OCI-LY1 (cell line): ENCODE data around the gene TMEM178B.
"Not testable (repeated sequence)": the region's sequence is repeated elsewhere in the genome, so short reads cannot be mapped to it uniquely, and the experiment has no call there.

Source experiments
- H2AFZ ChIP-seq: fragments of 200-600 bp; sonication (generic), shearing (Covaris generic); 2 replicates; pipeline ENCODE4 v1.6.0; 2014; ENCODE audit warnings: antibody characterized with exemption, mild to moderate bottlenecking, low read length
- H3F3A ChIP-seq: fragments of 200-600 bp; sonication (generic), shearing (Covaris generic); 2 replicates; pipeline ENCODE4 v1.6.0; 2014; ENCODE audit warnings: mild to moderate bottlenecking, antibody characterized with exemption, low read length, moderate library complexity; ENCODE audit not compliant: insufficient read depth
- H3K27ac ChIP-seq: fragments of 200-600 bp; sonication (generic); 2 replicates; pipeline ENCODE4 v1.5.1; 2014; ENCODE audit warnings: low read length, mixed run types, mild to moderate bottlenecking, low read depth; ENCODE audit not compliant: poor library complexity, severe bottlenecking
- H3K27me3 ChIP-seq: fragments of 200-600 bp; sonication (generic); 2 replicates; pipeline ENCODE4 v1.6.0; 2014; ENCODE audit warnings: antibody characterized with exemption, mild to moderate bottlenecking, low read length, moderate library complexity; ENCODE audit not compliant: insufficient read depth
- H3K36me3 ChIP-seq: fragments of 200-600 bp; sonication (generic); 2 replicates; pipeline ENCODE4 v1.6.1; 2014; ENCODE audit warnings: mild to moderate bottlenecking, antibody characterized with exemption, low read length, moderate library complexity, mixed read lengths; ENCODE audit not compliant: insufficient read depth
- H3K4me1 ChIP-seq: fragments of 200-600 bp; sonication (generic); 2 replicates; pipeline ENCODE4 v1.5.1; 2014; ENCODE audit warnings: mild to moderate bottlenecking, low read length, moderate library complexity; ENCODE audit not compliant: insufficient read depth, severe bottlenecking
- H3K4me2 ChIP-seq: fragments of 200-600 bp; sonication (generic), shearing (Covaris generic); 2 replicates; pipeline ENCODE4 v1.6.1; 2014; ENCODE audit warnings: low read length
- H3K4me3 ChIP-seq: fragments of 200-600 bp; sonication (generic); 2 replicates; pipeline ENCODE4 v1.5.1; 2014; ENCODE audit warnings: low read length, low read depth, mild to moderate bottlenecking, mixed read lengths; ENCODE audit not compliant: poor library complexity, severe bottlenecking
- H3K79me2 ChIP-seq: fragments of 200-600 bp; shearing (Covaris generic); 2 replicates; pipeline ENCODE4 v1.6.1; 2016; ENCODE audit warnings: mixed run types, low read length, mixed read lengths; ENCODE audit not compliant: insufficient read depth
- H3K9ac ChIP-seq: fragments of 200-600 bp; sonication (generic), shearing (Covaris generic); 2 replicates; pipeline ENCODE4 v1.6.1; 2014; ENCODE audit warnings: mild to moderate bottlenecking, low read length, mixed read lengths
- H3K9me2 ChIP-seq: fragments of 200-600 bp; sonication (generic), shearing (Covaris generic); 2 replicates; pipeline ENCODE4 v1.6.1; 2014; ENCODE audit warnings: low read depth, mild to moderate bottlenecking, low read length, mixed read lengths
- H3K9me3 ChIP-seq: fragments of 200-600 bp; shearing (Covaris generic); 2 replicates; pipeline ENCODE4 v1.6.1; 2014; ENCODE audit warnings: low read length, mixed read lengths
- H4K20me1 ChIP-seq: fragments of 200-600 bp; sonication (generic), shearing (Covaris generic); 2 replicates; pipeline ENCODE4 v1.6.0; 2016; ENCODE audit warnings: mild to moderate bottlenecking, low read length; ENCODE audit not compliant: insufficient read depth
- EZH2 ChIP-seq: fragments of 200-600 bp; sonication (generic), shearing (Covaris generic); IDR thresholded peaks from 2 replicates; pipeline ENCODE4 v1.8.0; 2017; ENCODE audit warnings: borderline replicate concordance, mixed run types, mild to moderate bottlenecking, antibody characterized with exemption, low read length, moderate library complexity, mixed read lengths
- TF ChIP-seq, protein P1 (sequence below): fragments of 200-600 bp; sonication (generic), shearing (Covaris generic); IDR thresholded peaks from 2 replicates; pipeline ENCODE4 v1.5.1; 2017; ENCODE audit warnings: mild to moderate bottlenecking, antibody characterized with exemption, low read length, moderate library complexity, mixed read lengths

Gene TMEM178B

DNA sequence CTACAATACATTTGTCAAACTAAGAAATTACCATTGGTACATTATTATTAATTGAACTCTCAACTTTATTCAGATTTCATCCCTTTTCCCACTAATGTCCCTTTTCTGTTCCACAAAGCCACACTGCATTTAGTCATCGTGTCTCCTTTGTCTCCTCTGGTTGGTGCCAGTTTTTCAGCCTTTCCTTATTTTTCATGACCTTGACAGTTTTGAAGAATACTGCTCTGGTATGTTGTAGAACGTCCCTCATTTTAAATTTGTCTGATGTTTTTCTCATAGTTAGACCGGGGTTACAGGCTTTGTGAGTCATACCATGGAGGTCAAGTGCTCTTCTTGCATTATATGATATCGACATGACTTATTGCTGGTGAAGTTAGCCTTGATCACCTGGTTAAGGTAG, 304.0 kb downstream of the TMEM178B start:
- Histone ChIP-seq H3K36me3 (no peaks in the 10 kb centered on the region), H3K4me3 (no peak overlapping the region)

DNA sequence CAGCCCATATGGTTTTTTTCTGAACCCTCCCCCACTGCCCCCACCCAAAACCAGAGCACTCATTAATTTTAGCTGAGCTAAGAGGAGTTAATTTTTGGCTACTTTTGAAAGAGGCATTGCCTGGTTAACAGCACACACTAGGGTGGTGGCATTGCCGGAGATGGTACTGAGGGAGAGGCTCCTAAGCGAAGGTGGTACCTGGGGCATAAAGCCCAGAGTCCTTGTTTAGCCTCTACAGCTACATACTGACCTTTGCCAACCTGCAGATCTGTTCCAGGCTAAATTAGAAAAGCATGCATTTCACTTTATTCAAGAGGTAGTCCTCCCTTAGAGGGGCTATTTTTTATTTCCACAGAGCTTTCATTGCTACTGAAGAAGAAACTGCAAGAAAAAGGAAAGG, 304.5 kb downstream of the TMEM178B start:
- no peaks in the 10 kb centered on the region for H3K36me3 ChIP-seq
- H3K27me3 ChIP-seq: no peaks in the 10 kb centered on the region
- H3K9ac ChIP-seq: no peak overlapping the region
- H2AFZ ChIP-seq: no peak overlapping the region
- H3K9me2 ChIP-seq: no peaks in the 10 kb centered on the region
- TF ChIP-seq, protein P1, sequence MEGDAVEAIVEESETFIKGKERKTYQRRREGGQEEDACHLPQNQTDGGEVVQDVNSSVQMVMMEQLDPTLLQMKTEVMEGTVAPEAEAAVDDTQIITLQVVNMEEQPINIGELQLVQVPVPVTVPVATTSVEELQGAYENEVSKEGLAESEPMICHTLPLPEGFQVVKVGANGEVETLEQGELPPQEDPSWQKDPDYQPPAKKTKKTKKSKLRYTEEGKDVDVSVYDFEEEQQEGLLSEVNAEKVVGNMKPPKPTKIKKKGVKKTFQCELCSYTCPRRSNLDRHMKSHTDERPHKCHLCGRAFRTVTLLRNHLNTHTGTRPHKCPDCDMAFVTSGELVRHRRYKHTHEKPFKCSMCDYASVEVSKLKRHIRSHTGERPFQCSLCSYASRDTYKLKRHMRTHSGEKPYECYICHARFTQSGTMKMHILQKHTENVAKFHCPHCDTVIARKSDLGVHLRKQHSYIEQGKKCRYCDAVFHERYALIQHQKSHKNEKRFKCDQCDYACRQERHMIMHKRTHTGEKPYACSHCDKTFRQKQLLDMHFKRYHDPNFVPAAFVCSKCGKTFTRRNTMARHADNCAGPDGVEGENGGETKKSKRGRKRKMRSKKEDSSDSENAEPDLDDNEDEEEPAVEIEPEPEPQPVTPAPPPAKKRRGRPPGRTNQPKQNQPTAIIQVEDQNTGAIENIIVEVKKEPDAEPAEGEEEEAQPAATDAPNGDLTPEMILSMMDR: no peak
- no peak for TF ChIP-seq EZH2
- no peaks in the 10 kb centered on the region for H3K4me1 ChIP-seq
- H3K79me2 ChIP-seq: no peaks in the 10 kb centered on the region
- no peaks in the 10 kb centered on the region for H4K20me1 ChIP-seq
- no peaks in the 10 kb centered on the region for H3K9me3 ChIP-seq
- no peak overlapping the region for H3K27ac ChIP-seq
- no peak overlapping the region for H3K4me3 ChIP-seq
- H3F3A ChIP-seq: no peaks in the 10 kb centered on the region
- H3K4me2 ChIP-seq: no peak overlapping the region

More for the DNA sequence above, 304.0 kb downstream of the TMEM178B start:
- H3K27ac ChIP-seq: no peak overlapping the region
- TF ChIP-seq, protein P1: no peak
- TF ChIP-seq EZH2: no peak
- H3K4me2 ChIP-seq: no peak overlapping the region
- no peak overlapping the region for H3K9ac ChIP-seq
- no peaks in the 10 kb centered on the region for H3K79me2 ChIP-seq
- no peaks in the 10 kb centered on the region for H3F3A ChIP-seq
- no peaks in the 10 kb centered on the region for H3K9me3 ChIP-seq
- H3K27me3 ChIP-seq: no peaks in the 10 kb centered on the region
- no peaks in the 10 kb centered on the region for H3K4me1 ChIP-seq
- H4K20me1 ChIP-seq: no peaks in the 10 kb centered on the region
- H3K9me2 ChIP-seq: no peaks in the 10 kb centered on the region
- no peak overlapping the region for H2AFZ ChIP-seq

GRCh38 chr7:141381794-141382427, 308.0 kb downstream of the TMEM178B start:
- Histone ChIP-seq H3K9me2 (no peaks in the 10 kb centered on the region), H3K9ac (no peak overlapping the region), H2AFZ (no peak overlapping the region), H3K36me3 (no peaks in the 10 kb centered on the region), H3K4me3 (no peak overlapping the region), H3K79me2 (no peaks in the 10 kb centered on the region), H3K4me1 (no peaks in the 10 kb centered on the region), H3K9me3 (no peaks in the 10 kb centered on the region), H3K27ac (no peak overlapping the region), H3K27me3 (no peaks in the 10 kb centered on the region), H4K20me1 (no peaks in the 10 kb centered on the region), H3F3A (no peaks in the 10 kb centered on the region), H3K4me2 (no peak overlapping the region)
- TF ChIP-seq EZH2: no peak
- TF ChIP-seq, protein P1: no peak

DNA sequence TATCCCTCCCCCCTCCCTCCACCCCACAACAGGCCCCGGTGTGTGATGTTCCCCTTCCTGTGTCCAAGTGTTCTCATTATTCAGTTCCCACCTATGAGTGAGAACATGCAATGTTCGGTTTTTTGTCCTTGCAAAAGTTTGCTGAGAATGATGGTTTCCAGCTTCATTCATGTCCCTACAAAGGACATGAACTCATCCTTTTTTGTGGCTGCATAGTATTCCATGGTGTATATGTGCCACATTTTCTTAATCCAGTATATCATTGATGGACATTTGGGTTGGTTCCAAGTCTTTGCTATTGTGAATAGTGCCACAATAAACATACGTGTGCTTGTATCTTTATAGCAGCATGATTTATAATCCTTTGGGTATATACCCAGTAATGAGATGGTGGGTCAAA, 309.5 kb downstream of the TMEM178B start:
- H3K9ac ChIP-seq, H3K36me3 ChIP-seq, H3K79me2 ChIP-seq, H3K4me3 ChIP-seq, H3K4me2 ChIP-seq, H3K27ac ChIP-seq, H3K27me3 ChIP-seq, H3K4me1 ChIP-seq, H3F3A ChIP-seq, H3K9me2 ChIP-seq, H3K9me3 ChIP-seq, H2AFZ ChIP-seq, H4K20me1 ChIP-seq: not testable (repeated sequence)
